ENCODE measurements around the gene TXK.

Gene TXK

DNA sequence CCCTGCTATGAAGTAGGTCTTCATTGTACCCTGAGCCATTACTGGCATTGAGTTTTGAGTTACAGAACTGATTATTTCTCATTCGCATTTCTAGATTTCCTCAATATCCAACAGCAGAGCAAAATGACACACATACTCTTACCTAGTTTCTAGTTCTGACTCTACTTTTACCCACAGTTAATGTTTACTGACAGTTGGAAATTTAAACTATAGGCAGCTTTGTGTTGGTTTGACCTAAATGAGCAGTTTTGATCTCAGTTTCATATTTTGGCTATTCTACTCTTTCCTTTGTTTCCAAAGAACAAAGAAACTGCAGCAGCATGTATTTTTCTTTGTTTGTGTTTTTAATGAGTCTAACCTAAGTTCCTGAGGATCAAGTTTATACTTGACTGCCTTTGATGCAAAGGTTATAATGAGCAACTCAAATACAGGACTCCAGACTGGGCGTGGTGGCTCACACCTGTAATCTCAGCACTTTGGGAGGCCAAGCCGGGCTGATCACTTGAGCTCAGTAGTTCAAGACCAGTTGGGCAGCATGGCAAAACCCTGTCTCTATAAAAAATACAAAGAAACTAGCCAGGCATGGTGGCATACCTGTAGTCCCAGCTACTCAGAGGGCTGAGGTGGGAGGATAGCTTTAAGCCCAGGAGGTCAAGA is 30.4 kb downstream of the TXK start:
- no peak for DNase-seq (ENCODE audit: low read depth)

DNA sequence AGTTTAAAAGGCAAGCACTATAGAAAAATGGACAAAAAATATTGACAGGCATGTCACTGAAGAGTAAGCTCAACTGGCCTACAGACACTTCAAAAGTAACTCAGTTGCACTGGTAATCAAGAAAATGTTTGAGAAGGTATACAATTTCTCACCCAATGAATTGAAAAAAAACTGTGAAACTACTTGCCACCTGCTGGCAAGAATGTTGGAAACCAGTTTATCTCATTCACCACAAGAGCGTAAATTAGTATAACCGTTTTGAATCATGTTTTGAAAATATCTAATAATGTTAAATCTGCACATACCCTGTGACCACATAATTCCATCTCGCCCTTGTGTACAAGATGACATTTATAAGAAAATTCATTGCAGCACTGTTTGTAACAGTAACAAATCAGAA is 31.7 kb downstream of the TXK start:
- no peak for DNase-seq (ENCODE audit: low read depth)

DNA sequence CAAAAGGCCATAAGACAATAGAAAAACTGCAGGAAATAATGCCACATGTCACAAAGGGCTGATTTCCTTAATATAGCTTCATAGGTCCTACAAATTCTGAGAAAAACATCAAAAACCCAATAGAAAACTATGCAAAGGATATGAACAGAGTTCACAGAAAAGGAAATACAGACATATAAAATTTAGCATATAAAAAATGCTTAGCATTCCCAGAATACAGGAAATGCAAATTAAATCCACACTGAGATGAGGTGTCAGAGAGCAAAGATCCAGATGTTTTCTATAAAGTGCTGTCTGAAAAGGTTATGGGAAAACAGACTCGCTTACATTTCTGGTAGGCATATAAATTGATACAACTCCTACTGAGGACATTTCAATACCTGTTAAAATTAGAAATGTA is 33.8 kb downstream of the TXK start:
- no peak for DNase-seq (ENCODE audit: low read depth)

DNA sequence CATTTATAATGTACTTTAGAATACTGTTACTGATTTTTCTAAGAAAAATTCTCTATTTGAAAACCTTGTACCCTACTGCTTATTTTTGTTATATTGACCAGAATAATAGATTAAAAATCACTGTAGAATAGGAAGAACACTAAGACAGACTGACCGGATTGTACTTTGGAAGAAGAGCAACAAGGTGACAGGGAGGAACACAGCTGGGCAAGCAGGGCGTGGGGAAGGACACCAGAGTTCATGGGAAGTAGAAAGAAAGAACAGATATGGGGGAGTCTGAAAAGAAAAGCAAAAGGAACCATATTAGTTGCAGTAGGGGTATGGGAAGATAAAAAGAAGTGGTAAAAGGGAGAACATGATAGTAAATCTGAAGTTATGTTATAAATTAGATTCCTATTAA is 38.6 kb downstream of the TXK start:
- DNase-seq (ENCODE audit: low read depth), result no peak

DNA sequence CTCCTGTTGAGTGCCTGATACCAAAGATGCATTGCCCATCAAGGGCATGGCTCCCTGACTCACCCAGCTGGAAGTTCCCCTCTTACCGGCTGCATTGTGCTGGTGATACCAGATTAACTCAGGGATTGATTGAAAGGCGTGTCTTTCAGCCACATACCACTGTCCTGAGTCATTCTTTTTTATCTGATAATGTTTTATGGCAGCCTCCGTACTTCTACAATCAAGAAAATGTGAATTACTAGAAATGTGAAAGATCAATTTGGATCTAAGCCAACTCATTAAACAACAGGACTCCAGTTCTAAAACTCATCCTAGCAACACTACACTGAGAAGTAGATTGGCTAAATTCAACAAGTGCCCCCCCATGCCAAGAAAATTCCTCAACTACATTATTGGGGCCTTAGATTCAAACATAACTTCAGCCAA is 40.0 kb downstream of the TXK start:
- peak; percentile 10 for DNase-seq (ENCODE audit: low read depth)

DNA sequence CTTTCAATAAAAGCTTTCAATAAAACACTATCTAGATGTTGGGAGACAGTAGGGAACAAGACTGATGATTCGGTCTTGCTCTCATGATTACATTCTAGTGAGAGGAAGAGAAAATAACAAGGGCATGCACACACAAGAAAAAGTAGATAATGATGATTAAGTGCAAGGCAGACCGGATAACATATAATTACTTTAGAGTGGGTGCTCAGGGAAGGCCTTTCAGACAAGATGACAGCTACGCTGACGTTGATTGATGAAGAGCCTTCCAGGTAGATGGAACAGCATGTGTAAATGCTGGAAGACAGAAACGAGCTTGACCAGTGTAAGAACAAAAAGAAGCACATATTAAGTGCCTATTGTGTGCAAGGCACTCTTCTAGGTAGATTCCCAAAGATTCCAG is 43.4 kb downstream of the TXK start:
- DNase-seq (ENCODE audit: low read depth), result no peak

DNA sequence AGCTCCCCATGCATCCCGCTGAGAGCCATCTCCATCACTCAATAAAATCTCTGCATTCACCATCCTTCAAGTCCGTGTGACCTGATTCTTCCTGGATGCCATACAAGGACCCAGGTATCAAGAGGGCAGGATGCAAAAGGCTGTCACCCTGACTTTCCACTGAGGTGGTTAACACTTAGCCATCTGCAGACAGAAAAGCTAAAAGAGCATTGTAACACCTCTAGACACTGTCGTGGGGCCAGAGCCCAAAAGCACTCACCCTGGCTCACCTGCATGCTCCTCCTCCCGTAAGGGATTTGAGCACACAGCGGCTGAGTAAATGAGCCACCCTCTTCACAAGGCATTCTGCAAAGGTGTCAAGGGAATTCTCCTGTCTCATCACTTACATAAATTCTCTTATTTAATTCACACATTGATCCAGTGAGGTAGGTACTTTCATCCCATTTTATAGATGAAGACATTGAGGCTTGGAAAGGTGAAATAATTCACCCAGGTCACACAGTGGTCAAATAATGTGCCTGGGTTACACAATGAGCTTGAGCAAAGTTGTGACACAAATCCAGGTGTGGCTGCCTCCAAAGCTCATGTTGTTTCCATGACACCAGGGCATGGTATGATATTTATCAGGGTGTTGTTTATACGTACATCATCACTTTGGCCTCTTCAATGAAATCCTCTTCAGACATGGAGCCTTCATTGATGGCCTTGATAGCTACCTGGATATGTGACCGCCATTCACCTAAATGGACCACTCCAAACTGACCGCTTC is 48.0 kb downstream of the TXK start:
- DNase-seq (ENCODE audit: low read depth), result no peak

DNA sequence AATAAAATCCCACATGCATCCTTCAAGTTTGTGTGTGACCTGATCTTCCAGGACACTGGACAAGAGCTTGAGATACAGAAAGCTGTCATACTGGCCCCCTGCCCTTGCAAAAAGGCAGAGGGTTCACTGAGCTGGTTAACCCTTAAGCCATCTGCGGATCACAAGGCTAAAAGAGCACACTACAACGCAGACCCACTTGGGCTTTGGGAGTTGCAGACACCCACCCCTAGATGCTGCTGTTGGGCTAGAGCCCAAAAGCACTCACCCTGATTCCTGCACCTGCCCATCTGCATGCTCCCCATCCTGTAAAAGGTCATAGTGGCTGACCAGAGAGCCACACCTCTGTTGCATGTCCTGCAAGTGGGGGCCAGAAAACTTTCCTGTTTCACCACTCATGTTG is 51.1 kb downstream of the TXK start:
- no peak for DNase-seq (ENCODE audit: low read depth)

DNA sequence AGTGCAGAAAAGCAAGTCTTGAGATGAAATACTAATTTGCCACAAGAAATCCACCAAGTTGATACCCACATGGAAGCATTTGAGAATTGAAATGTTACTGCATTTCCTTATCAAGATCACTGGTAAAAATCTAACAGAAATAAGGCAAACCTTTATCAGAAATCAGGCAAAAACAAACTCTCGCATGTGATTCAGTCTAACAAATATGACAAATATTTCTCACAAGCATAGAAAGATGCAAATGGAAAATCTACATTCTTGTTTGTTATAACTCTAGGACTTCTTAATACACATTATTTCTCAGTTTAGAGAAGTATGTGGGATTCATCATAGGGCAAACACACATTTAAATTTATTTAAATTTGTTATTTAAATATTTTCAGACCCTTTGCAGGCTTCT is 52.9 kb downstream of the TXK start:
- DNase-seq (ENCODE audit: low read depth), result no peak

DNA sequence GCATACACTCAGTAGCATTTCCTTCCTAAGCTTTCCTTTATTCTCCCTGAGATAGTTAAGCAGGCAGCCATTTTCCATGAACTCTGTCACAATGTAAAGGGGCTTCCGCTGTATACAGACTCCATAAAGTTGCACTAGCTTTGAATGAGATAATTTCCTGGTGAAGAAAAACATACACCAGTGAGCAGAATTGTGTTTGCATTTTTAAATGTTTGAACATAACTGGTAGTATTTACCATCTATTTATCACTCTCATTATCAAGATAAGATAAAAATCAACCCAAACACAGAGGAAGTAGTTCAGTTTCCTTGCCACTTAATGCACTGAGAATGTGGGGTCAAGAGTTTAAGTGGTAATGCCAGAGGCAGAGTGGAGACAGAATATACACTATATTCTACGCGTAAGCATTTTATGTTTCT is 54.1 kb downstream of the TXK start:
- no peak for DNase-seq (ENCODE audit: low read depth)

DNA sequence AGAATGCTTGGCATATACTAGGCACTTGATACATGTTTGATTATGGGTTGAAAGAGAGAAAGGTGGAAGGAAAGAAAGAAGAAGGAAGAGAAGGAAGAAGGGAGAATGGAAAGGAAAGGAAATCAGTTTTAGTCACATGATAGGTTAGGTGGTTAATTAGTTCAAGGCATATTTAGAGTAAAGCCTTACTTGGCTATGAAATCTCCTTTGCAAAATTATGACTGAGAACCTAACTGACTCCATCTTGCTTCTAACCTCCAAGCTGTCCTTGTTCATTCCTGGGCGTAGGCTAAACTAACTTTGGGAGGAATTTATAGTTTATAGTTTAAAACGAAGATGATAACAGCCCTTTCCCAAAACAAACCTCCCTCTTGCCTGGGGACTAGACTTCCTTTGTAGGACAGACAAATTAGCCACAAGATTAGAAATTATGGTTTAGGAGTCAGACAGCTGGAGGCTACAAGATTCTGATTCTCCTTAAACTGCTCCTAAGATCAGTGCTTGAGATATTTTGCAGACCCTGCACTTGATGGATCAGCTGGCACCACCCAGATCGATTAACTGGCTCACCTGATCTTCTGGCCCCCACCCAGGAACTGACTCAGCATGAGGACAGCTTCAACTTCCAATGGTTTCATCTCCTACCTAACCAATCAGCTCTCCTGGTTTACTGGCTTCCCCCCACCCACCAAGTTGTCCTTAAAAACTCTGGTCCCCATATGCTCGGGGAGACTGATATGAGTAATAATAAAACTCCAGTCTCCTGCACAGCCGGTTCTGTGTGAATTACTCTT is 55.0 kb downstream of the TXK start:
- DNase-seq (ENCODE audit: low read depth), result no peak

DNA sequence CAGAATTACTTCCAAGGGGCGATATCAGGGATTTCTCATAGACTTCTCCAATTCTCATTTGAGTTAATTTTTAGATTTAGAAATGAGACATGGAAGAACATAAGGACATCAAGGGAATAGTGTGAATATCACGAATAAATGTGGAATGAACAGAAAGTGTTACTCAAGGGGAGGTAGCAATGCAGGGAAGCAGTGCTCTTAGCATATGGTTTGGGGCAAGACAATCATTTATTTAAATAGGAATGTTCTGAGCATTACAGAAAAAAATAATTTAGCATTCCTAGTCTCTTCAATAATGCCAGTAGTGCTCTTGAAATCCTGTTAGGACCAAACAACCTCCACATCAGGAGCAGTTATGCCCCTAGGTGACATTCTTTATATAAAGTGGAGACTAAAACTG is 55.6 kb downstream of the TXK start:
- no peak for DNase-seq (ENCODE audit: low read depth)

DNA sequence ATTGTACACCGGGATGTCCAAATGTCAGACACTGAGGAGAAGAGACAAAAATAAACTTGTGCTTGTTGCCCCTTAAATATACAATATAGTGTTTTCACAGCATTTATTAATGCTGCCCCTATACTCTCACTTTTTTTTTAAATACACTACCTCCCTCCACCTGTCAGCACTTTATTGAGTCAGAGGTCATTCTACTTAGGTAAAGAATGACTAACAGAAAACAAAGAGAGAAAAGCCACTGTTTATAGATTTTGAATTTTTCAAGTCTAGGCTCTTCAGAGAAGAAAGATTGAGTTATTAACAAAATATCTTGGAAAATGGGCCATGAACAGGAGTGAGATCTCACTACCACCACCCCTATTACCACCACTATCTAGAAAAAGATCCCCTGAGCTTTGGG is 59.4 kb downstream of the TXK start:
- no peak for DNase-seq (ENCODE audit: low read depth)

DNA sequence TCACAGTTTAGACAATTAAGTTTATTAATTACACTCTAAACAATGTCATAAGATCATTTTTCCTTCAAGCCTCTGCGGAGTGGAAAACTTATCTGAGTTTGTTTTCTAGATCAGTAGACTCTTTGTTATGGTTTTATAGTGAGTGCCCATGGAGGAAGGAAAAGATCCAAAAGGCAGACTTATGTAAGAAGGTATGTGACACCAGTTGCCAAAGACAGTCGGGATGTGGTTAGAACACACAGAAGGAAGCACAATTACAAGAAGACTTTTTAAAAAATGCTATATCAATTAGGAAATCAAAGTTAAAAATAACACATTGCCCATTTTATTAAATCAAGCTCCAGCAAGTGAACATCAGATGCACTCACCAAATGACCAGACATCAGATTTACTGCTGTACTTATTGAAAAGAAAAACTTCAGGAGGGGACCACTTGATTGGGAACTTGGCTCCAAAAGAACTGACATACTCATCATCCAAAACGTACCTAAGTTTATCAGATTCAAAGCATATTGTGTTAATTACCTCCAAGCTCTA is 60.4 kb downstream of the TXK start:
- DNase-seq (ENCODE audit: low read depth), result no peak

DNA sequence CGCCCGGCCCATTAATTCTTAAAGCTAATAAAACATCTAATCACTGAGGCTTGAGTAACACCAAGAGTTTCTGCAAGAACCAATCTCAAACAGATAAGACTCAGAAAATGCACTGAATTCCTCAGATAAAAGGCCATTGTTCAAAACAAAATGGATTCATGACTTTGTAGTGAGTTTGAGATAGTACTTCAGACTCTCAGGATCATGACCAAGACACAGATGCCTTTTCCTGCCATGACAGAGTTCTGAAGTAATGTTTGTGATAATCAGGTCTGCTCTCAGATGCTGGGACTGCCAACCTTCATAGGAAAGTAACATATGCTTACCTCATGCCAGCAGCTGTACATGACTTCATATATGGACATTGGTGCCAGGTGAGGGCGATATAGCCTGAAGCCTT is 62.9 kb downstream of the TXK start:
- DNase-seq (ENCODE audit: low read depth), result no peak

DNA sequence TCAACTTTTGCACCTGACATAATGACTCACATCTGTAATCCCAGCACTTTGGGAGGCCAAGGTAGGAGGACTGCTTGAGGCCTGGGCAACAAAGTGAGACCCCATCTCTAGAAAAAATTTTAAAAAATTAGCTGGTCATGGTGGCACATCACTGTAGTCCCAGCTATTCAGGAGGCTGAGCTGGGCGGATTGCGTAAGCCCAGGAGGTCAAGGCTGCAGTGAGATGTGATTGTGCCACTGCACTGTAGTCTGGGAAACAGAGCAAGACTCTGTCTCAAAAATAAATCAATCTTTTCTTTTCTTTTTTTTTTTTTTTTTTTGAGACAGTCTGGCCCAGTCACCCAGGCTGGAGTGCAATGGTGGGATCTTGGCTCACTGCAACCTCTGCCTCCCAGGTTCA is 65.0 kb downstream of the TXK start:
- DNase-seq (ENCODE audit: low read depth), result no peak

DNA sequence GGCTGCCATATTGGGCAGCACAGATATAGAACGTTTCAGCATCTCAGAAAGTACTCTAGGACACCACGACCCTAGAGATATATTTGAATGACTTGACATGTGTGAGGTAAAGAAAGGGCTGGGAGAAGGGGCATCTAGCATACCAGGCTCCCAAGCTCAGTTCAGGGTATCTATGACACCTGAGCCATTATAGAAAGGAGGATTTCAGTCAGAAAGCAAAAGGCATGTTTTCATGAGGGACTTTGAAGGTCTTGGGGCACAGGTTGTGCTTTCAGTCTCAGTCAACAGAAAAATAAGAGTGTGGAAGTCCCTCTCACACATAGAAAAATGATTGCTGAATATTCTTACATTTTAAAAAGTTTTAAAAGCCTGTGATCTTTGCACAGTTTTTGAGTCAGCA is 65.9 kb downstream of the TXK start:
- no peak for DNase-seq (ENCODE audit: low read depth)

DNA sequence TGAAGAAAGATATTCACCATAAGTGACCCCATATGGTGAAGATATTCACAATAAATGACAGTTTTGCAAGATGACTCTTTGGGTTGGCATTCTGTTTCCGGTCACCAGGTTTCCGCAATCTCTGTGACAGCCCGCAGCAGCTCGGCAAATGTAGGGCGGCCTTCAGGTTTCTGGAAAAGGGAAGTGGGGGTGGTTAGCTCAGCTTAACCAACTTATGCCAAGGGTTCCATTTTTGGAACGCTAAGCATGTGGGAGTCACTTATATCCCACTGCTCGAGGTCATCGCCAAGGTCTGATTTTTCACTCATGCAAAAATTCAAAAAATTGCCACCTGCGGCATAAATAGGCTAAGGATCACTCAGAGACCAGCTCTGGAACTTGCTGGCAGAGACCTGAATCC is 66.5 kb downstream of the TXK start:
- DNase-seq (ENCODE audit: low read depth), result no peak

DNA sequence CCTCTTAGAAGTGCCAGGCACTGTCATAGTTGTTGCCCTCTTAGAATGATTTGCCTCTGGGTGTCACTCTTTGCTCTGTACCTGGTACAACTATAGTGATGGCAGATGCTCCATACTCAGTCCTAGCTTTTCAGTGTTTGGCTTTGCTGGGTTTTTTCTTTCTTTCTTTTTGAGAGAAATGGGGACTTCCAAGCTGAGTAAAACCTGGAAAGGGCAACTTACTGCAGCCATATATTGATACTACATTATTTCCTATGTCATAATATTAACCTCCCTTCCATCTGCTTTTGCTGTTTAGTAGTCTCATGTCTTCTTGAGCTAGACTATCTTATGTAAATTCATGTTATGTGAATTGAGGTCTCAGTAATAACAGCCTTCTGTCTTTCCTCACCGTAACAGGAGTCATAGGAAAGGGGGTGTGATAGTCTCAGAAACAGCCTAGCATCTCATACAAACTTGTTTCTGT is 68.4 kb downstream of the TXK start:
- DNase-seq (ENCODE audit: low read depth), result no peak

DNA sequence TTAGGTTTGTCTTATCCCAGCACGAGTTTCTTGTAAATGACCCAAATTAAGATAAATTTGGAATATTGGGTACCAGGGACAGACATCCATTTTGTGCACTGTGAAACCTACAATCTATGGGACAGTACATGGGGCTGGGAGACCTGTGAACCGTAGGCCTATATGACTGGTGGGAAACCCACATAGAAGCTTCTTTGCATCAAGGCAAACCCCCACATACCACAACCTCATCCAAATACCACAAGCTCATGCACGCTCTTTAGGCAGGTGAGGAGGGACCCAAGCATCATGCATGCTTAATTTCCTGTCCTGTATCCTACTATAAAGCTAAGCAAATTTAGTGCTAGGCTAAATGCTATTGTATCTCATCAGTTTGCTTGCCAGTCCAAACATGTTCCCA is 69.7 kb downstream of the TXK start:
- DNase-seq (ENCODE audit: low read depth), result no peak

DNA sequence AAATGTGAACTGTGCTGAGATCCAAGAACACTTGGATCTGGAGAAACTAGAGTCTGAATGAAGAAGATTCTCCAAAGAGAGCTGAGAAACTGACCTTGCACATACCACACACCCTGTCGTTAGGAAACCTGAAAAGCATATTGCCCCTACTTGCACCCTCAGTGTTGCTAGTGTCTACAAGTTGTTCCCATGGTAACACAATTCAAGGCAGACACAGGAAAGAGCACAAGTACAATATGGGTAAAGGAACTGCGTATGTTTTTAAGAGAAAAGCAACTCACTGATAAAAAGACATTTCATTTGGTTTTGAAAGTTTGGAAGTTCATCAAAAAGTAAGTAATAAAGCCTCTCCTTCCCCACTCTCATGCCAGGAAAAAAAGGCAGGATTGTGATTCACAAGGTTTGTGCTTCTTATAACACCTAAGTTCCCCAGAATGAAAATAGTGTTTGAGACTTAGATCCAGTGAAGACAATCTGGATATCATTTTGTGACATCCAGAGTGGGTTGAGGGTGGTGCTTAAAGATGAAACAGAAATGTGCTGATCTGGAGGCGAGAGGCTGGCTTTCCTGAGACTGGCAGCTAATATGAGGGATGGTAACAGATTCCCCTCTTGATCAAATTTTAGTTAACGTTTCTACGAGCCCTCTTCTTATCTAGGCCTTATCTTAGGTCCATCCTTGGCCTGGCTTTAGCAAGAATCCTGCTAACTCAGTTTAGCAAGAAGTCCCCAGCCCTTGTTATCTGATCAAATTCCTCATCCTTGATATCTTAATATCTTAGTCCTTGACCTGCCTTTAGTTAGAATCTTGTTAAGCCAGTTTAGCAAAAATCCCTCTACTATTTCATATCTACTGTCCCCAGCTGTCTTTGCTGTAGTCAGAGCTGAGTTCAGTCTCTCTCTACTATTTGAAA is 75.2 kb downstream of the TXK start:
- no peak for DNase-seq (ENCODE audit: low read depth)

DNA sequence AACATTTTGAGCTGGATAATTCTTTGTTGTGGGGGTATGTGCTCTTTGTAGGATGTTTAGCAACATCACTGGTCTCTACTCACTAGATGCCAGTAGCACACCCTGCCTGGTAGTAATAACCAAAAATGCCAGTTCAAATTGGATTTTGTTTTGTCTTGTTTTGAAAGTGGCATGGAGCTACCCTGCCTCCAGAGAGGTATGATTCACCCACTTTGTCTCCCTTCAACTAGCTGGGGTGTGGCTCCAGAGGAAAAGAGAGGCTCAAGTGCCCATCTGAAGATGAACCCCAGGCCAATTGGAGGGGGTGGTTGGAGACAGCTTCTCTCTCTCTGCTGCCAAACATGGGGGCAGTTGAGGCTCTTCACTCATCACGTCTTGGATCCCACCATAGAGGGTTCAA is 83.0 kb downstream of the TXK start:
- no peak for DNase-seq (ENCODE audit: low read depth)
